AG08396 (cell line): Measurements from ENCODE around the gene NOTCH2.

ENCODE experiments used
- DNase-seq: peaks from one replicate; pipeline ENCODE4 v3.0.0; 2012; ENCODE audit warnings: low spot score, mixed read lengths

Gene NOTCH2

GRCh38 chr1:119975006-119975405 is 94.5 kb downstream of the NOTCH2 start:
- no peak for DNase-seq

GRCh38 chr1:119974013-119974412 is 95.4 kb downstream of the NOTCH2 start:
- DNase-seq = no peak

GRCh38 chr1:119971710-119972570 is 97.5 kb downstream of the NOTCH2 start:
- no peak for DNase-seq

- DNase-seq = no peak
These were observed 100.9 kb downstream of the NOTCH2 start for GRCh38 chr1:119968601-119969000.

- DNase-seq = peak; percentile 8
These were observed 101.4 kb downstream of the NOTCH2 start for GRCh38 chr1:119968068-119968492.

- no peak for DNase-seq
These were observed 102.8 kb downstream of the NOTCH2 start for GRCh38 chr1:119966681-119967080.

GRCh38 chr1:119966020-119966419 is 103.4 kb downstream of the NOTCH2 start:
- DNase-seq = peak; percentile 20

GRCh38 chr1:119964673-119965363 is 104.6 kb downstream of the NOTCH2 start:
- DNase-seq = no peak

GRCh38 chr1:119962296-119962968 is 107.0 kb downstream of the NOTCH2 start:
- no peak for DNase-seq

- no peak for DNase-seq
These were observed 109.0 kb downstream of the NOTCH2 start for GRCh38 chr1:119960501-119960900.

GRCh38 chr1:119959268-119960220 is 109.9 kb downstream of the NOTCH2 start:
- no peak for DNase-seq

- DNase-seq = no peak
These were observed 111.2 kb downstream of the NOTCH2 start for GRCh38 chr1:119958223-119958622.

GRCh38 chr1:119956306-119956705 is 113.2 kb downstream of the NOTCH2 start:
- no peak for DNase-seq

- no peak for DNase-seq
These were observed 114.7 kb downstream of the NOTCH2 start for GRCh38 chr1:119954476-119955422.

- no peak for DNase-seq
These were observed 116.0 kb downstream of the NOTCH2 start for GRCh38 chr1:119953266-119953998.

GRCh38 chr1:119952496-119952895 is 117.0 kb downstream of the NOTCH2 start:
- no peak for DNase-seq

- DNase-seq = peak; percentile 53
These were observed 120.9 kb downstream of the NOTCH2 start for GRCh38 chr1:119948342-119949214.

GRCh38 chr1:119947468-119947867 is 122.0 kb downstream of the NOTCH2 start:
- no peak for DNase-seq

- DNase-seq = no peak
These were observed 122.7 kb downstream of the NOTCH2 start for GRCh38 chr1:119946724-119947123.
